SH-SY5Y (cell line): ENCODE measurements around the gene NRAS.

Source experiments
- GATA2 ChIP-seq: IDR thresholded peaks from 2 replicates; pipeline ENCODE4 v1.6.1; 2011; ENCODE audit warnings: mild to moderate bottlenecking, low read depth, low read length
- GATA3 ChIP-seq: IDR thresholded peaks from 2 replicates; pipeline ENCODE4 v1.6.1; 2011; ENCODE audit warnings: low read depth, mild to moderate bottlenecking, low read length, moderate library complexity

- no peak for TF ChIP-seq GATA2
- TF ChIP-seq GATA3, result no peak
Measured at GRCh38 chr1:114670083-114671010, 46.2 kb downstream of the NRAS start.
